Measurements from ENCODE around the gene CABCOCO1. TPM values are rescaled to one million over a fixed set of nuclear protein-coding genes. Genes with fewer than 3 reads are reported as not detected.

CABCOCO1 gene
- total RNA-seq, 1 donor from 2014 or later, result not detected

DNA sequence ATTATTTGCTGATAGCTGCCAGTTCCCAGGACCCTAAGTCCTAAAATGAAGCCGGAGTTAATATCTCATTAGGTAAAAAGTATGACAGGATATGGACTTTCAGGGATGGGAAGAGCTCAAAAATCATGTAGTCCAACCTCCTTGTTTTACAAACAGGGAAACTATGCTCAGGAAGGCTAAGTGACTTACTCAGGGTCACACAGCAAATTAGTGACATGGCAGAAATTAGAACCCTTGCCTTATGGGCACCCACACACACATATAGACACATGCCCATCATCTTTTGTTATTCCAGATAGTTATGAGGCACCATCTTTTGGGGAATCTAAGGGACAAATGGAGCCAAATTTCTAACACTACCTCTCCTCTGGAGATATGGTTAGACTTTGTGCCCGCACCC is 147.5 kb downstream of the CABCOCO1 start:
- H3K27ac Mint-ChIP-seq, result no peak overlapping the region
- no peaks in the 10 kb centered on the region for H3K4me1 ChIP-seq
- H3K27ac ChIP-seq, result no peak overlapping the region
- H3F3A ChIP-seq (ENCODE audit: low read depth), result no peaks in the 10 kb centered on the region
- no peaks in the 10 kb centered on the region for H3K79me2 ChIP-seq (ENCODE audit: low read depth)
- no peaks in the 10 kb centered on the region for H3K27me3 Mint-ChIP-seq (ENCODE audit: insufficient read depth, low read depth)
- no peaks in the 10 kb centered on the region for H3K4me1 Mint-ChIP-seq
- H3K36me3 Mint-ChIP-seq, result no peaks in the 10 kb centered on the region
- DNase-seq (ENCODE audit: low spot score), result no peak
- H4K20me1 ChIP-seq (ENCODE audit: low read depth), result no peaks in the 10 kb centered on the region
- H2AFZ ChIP-seq (replicated peaks), result no peak overlapping the region
- H3K9me3 Mint-ChIP-seq, result no peaks in the 10 kb centered on the region
- no peak for TF ChIP-seq EZH2 (IDR thresholded peaks at IDR 0.05)
- TF ChIP-seq EZH2phosphoT487 (IDR thresholded peaks at IDR 0.05), result no peak
- TF ChIP-seq CTCF (IDR thresholded peaks at IDR 0.05), result no peak
- H3K27me3 ChIP-seq, result no peaks in the 10 kb centered on the region
- H3K36me3 ChIP-seq, result no peaks in the 10 kb centered on the region
- H3K9me3 ChIP-seq (ENCODE audit: low read depth), result no peaks in the 10 kb centered on the region
- no peak overlapping the region for H3K4me3 ChIP-seq
- no peak overlapping the region for H3K9ac ChIP-seq
- no peak overlapping the region for H3K4me2 ChIP-seq
- H3K4me3 Mint-ChIP-seq, result no peak overlapping the region

GRCh38 chr10:61812052-61812721 is 149.5 kb downstream of the CABCOCO1 start:
- TF ChIP-seq CTCF (IDR thresholded peaks at IDR 0.05) (no peak), EZH2phosphoT487 (IDR thresholded peaks at IDR 0.05) (no peak), EZH2 (IDR thresholded peaks at IDR 0.05) (no peak)
- Histone ChIP-seq H3K9me3 (ENCODE audit: low read depth) (no peaks in the 10 kb centered on the region), H3K9ac (no peak overlapping the region), H3K4me3 (no peak overlapping the region), H2AFZ (replicated peaks) (no peak overlapping the region), H3K4me2 (no peak overlapping the region), H3F3A (ENCODE audit: low read depth) (no peaks in the 10 kb centered on the region), H4K20me1 (ENCODE audit: low read depth) (no peaks in the 10 kb centered on the region), H3K27me3 (no peaks in the 10 kb centered on the region), H3K36me3 (no peaks in the 10 kb centered on the region), H3K79me2 (ENCODE audit: low read depth) (no peaks in the 10 kb centered on the region), H3K27ac (no peak overlapping the region), H3K4me1 (no peaks in the 10 kb centered on the region)
- no peak overlapping the region for H3K4me3 Mint-ChIP-seq
- no peaks in the 10 kb centered on the region for H3K4me1 Mint-ChIP-seq
- H3K27ac Mint-ChIP-seq, result no peak overlapping the region
- H3K9me3 Mint-ChIP-seq, result no peaks in the 10 kb centered on the region
- DNase-seq (ENCODE audit: low spot score), result no peak
- H3K27me3 Mint-ChIP-seq (ENCODE audit: insufficient read depth, low read depth), result no peaks in the 10 kb centered on the region
- H3K36me3 Mint-ChIP-seq, result no peaks in the 10 kb centered on the region

DNA sequence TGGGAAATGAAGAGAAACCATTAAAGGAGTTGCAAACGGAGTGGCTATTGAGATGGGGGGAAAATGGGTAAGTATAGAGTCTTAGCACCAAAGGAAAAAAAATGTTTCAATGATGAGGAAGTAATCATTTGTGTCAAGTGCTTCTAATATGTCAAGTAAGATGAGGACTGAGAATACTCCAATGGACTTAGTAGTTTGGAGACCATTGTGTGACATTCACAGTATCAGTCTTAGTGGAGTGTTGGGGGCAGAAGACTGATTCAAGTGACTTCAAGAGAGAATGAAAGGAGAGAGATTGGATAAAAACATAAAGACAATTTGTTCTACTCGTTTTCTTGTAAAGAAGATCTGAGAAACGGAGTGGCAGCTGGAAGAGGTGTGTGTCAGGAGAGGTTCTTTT is 150.2 kb downstream of the CABCOCO1 start:
- no peaks in the 10 kb centered on the region for H3K36me3 ChIP-seq
- no peaks in the 10 kb centered on the region for H3K9me3 Mint-ChIP-seq
- no peak overlapping the region for H3K4me3 Mint-ChIP-seq

More for the DNA sequence above, 150.2 kb downstream of the CABCOCO1 start:
- H3K9me3 ChIP-seq (ENCODE audit: low read depth), result no peaks in the 10 kb centered on the region
- TF ChIP-seq EZH2 (IDR thresholded peaks at IDR 0.05) (no peak), CTCF (IDR thresholded peaks at IDR 0.05) (no peak), EZH2phosphoT487 (IDR thresholded peaks at IDR 0.05) (no peak)
- no peaks in the 10 kb centered on the region for H3K79me2 ChIP-seq (ENCODE audit: low read depth)
- H3K27ac Mint-ChIP-seq, result no peak overlapping the region
- no peaks in the 10 kb centered on the region for H3K36me3 Mint-ChIP-seq
- no peaks in the 10 kb centered on the region for H3K4me1 ChIP-seq
- DNase-seq (ENCODE audit: low spot score), result no peak
- H4K20me1 ChIP-seq (ENCODE audit: low read depth), result no peaks in the 10 kb centered on the region
- H3K4me3 ChIP-seq, result no peak overlapping the region
- H3K4me2 ChIP-seq, result no peak overlapping the region
- no peaks in the 10 kb centered on the region for H3K27me3 ChIP-seq
- H3K27me3 Mint-ChIP-seq (ENCODE audit: insufficient read depth, low read depth), result no peaks in the 10 kb centered on the region
- no peaks in the 10 kb centered on the region for H3K4me1 Mint-ChIP-seq
- no peaks in the 10 kb centered on the region for H3F3A ChIP-seq (ENCODE audit: low read depth)
- no peak overlapping the region for H2AFZ ChIP-seq (replicated peaks)
- H3K27ac ChIP-seq, result no peak overlapping the region
- H3K9ac ChIP-seq, result no peak overlapping the region

Data from neural progenitor cell (in vitro differentiated cells).